K562 (cell line): ENCODE measurements around the gene POLRMT. TPM values are rescaled to one million over a fixed set of nuclear protein-coding genes. Genes with fewer than 3 reads are reported as not detected.

Experiments used
- CCNT2 ChIP-seq: IDR thresholded peaks from 2 replicates; pipeline ENCODE4 v1.6.1; 2011; ENCODE audit warnings: borderline replicate concordance, low read depth, mild to moderate bottlenecking, moderate library complexity, mixed read lengths, low read length; ENCODE audit not compliant: insufficient read length; ENCODE audit errors: extremely low read depth
- CUX1 ChIP-seq: fragments of 200-800 bp; sonication (Bioruptor generic); IDR thresholded peaks from 2 replicates; pipeline ENCODE4 v1.6.1; 2016; ENCODE audit warnings: missing genetic modification characterization, missing compliant biosample characterization
- E2F3 ChIP-seq: fragments of 250-450 bp; sonication (Bioruptor Pico); IDR thresholded peaks from 2 replicates; pipeline ENCODE4 v1.4.0; 2020; ENCODE audit warnings: mild to moderate bottlenecking
- GABPB2 ChIP-seq: fragments of 250-450 bp; sonication (Bioruptor Pico); conservative IDR thresholded peaks from 2 replicates; pipeline ENCODE4 v1.5.1; 2021; ENCODE audit warnings: mild to moderate bottlenecking
- GATA2 ChIP-seq: sonication (generic); formaldehyde crosslinking; IDR thresholded peaks from 2 replicates; pipeline ENCODE4 v1.4.0; 2020; ENCODE audit warnings: mild to moderate bottlenecking, missing genetic modification reagents
- HDAC8 ChIP-seq: fragments of 450-650 bp; IDR thresholded peaks from 2 replicates; pipeline ENCODE4 v1.6.1; 2016; ENCODE audit warnings: mild to moderate bottlenecking, missing genetic modification characterization, moderate library complexity, missing compliant biosample characterization
- HLTF ChIP-seq: fragments of 450-650 bp; IDR thresholded peaks from 2 replicates; pipeline ENCODE4 v1.6.1; 2016
- KHSRP ChIP-seq: fragments of 450-650 bp; IDR thresholded peaks from 2 replicates; pipeline ENCODE4 v1.6.1; 2017
- NFE2L1 ChIP-seq: fragments of 450-650 bp; IDR thresholded peaks from 2 replicates; pipeline ENCODE4 v1.6.1; 2016; ENCODE audit warnings: missing genetic modification characterization, low read depth, mild to moderate bottlenecking, missing compliant biosample characterization, moderate library complexity, borderline replicate concordance
- PHF8 ChIP-seq: fragments of 200-600 bp; sonication (generic); IDR thresholded peaks from 2 replicates; pipeline ENCODE4 v1.6.1; 2012; ENCODE audit warnings: mixed run types, mild to moderate bottlenecking, inconsistent platforms, low read length, moderate library complexity, borderline replicate concordance
- POU5F1 ChIP-seq: fragments of 150-350 bp; IDR thresholded peaks from 2 replicates; pipeline ENCODE4 v1.6.1; 2014; ENCODE audit warnings: borderline replicate concordance, low read length, low read depth, mild to moderate bottlenecking; ENCODE audit not compliant: partially characterized antibody
- PRDM10 ChIP-seq: fragments of 450-650 bp; IDR thresholded peaks from 2 replicates; pipeline ENCODE4 v1.6.1; 2018; ENCODE audit not compliant: partially characterized antibody
- RBM22 ChIP-seq: fragments of 200-400 bp; formaldehyde crosslinking; IDR thresholded peaks from 2 replicates; pipeline ENCODE4 v1.6.1; 2018; ENCODE audit warnings: low read length, low read depth; ENCODE audit not compliant: poor library complexity, severe bottlenecking
- SAP30 ChIP-seq: fragments of 200-600 bp; sonication (generic); IDR thresholded peaks from 2 replicates; pipeline ENCODE4 v1.6.1; 2012; ENCODE audit warnings: borderline replicate concordance, low read depth, mild to moderate bottlenecking, moderate library complexity, low read length, control low read depth, inconsistent platforms; ENCODE audit not compliant: insufficient read depth, poor library complexity, severe bottlenecking
- ZNF263 ChIP-seq: sonication (generic); formaldehyde crosslinking; IDR thresholded peaks from 2 replicates; pipeline ENCODE4 v1.8.0; 2022; ENCODE audit warnings: mild to moderate bottlenecking, missing genetic modification reagents, borderline replicate concordance
- ZNF395 ChIP-seq: fragments of 200-800 bp; sonication (Bioruptor generic); IDR thresholded peaks from 2 replicates; pipeline ENCODE4 v1.6.1; 2017; ENCODE audit warnings: missing genetic modification characterization, missing compliant biosample characterization
- ZNF561 ChIP-seq: fragments of 450-650 bp; formaldehyde crosslinking; conservative IDR thresholded peaks from 2 replicates; pipeline ENCODE4 v1.4.0; 2020; ENCODE audit warnings: mild to moderate bottlenecking, moderate library complexity
- polyA plus RNA-seq, 8 experiments: library from polyadenylated mRNA; depleted of rRNA in 4 of 8; stranded (reverse) in 5 of 8; unstranded in 3 of 8; fragments of >200 nt; fragmentation: Nextera tagmentation in 2 of 8; fragmentation: Illumina TruSeq in 1 of 8; extraction: Ambion mirVana in 2 of 8; extraction: Trizol in 1 of 8; gene quantifications; 2 replicates each; pipeline versions ENCODE4 v1.2.1 to v1.2.3, GENCODE V29; 2011 to 2014; ENCODE audit warnings: inconsistent platforms in 1 of 8, missing spikeins in 1 of 8
- total RNA-seq, 7 experiments: library from RNA; depleted of rRNA in 6 of 7; stranded (reverse); fragments of >200 nt in 6 of 7; fragmentation: Illumina TruSeq in 2 of 7; extraction: Trizol in 2 of 7; gene quantifications; 2 replicates each; pipeline versions ENCODE4 v1.2.1 to v1.2.3, GENCODE V29; 2011 to 2021; ENCODE audit warnings: low replicate concordance in 1 of 7

The POLRMT gene
- total and polyA plus RNA-seq, 9 of the 15 experiments (the other 6 are each of a cell fraction or from before 2014, with no cell fraction given) = 30.3 to 144 (median 68.0) TPM

- TF ChIP-seq CCNT2 (peak; percentile 64), HDAC8 (tag) (no peak), HLTF (no peak), POU5F1 (no peak), SAP30 (no peak), GATA2 (CRISPR knock-in tag) (no peak), CUX1 (CRISPR knock-in tag) (no peak), E2F3 (no peak), GABPB2 (CRISPR knock-in tag) (no peak), RBM22 (peak; percentile 71), KHSRP (no peak), PRDM10 (peak; percentile 9), ZNF395 (CRISPR knock-in tag) (no peak), NFE2L1 (tag) (no peak), ZNF561 (CRISPR knock-in tag) (no peak), PHF8 (no peak), ZNF263 (CRISPR knock-in tag) (no peak)
Observed at GRCh38 chr19:572743-573518, 60.4 kb downstream of the POLRMT start (continued).
